OCI-LY7 (cell line): ENCODE results near the gene ABCC1. TPM values are rescaled to one million over a fixed set of nuclear protein-coding genes. Genes with fewer than 3 reads are reported as not detected.
"Not testable (repeated sequence)": the region's sequence is repeated elsewhere in the genome, so short reads cannot be mapped to it uniquely, and the experiment has no call there.

Experiments used
- BruUV-seq: library from RNA; stranded (reverse); fragments of 400-500 nt; replicated peaks from 2 replicates; lab custom pipeline; 2021; lab: Mats Ljungman, UMichigan
- CTCF ChIA-PET: fragments of 300-600 bp; sonication (Branson Sonifier 250); formaldehyde crosslinking; loops from one replicate; lab custom pipeline; 2022; ENCODE audit warnings: antibody characterized with exemption; ENCODE audit not compliant: unreplicated experiment; lab: Charles Lee
- POLR2A ChIA-PET: fragments of 300-600 bp; sonication (Branson Sonifier 250); formaldehyde crosslinking; loops from one replicate; lab custom pipeline; 2022; ENCODE audit warnings: antibody characterized with exemption; lab: Charles Lee
- DNase-seq: peaks from one replicate; pipeline ENCODE4 v3.0.0-alpha.2; 2015; ENCODE audit warnings: low spot score
- H2AFZ ChIP-seq: fragments of 200-600 bp; sonication (generic), shearing (Covaris generic); 2 replicates; pipeline ENCODE4 v1.6.1; 2014; ENCODE audit warnings: mild to moderate bottlenecking, antibody characterized with exemption, low read length, moderate library complexity
- H3K27ac ChIP-seq: fragments of 200-600 bp; sonication (generic); 2 replicates; pipeline ENCODE4 v1.5.1; 2014; ENCODE audit warnings: mixed run types, low read depth, mild to moderate bottlenecking, moderate library complexity, low read length, inconsistent platforms; ENCODE audit not compliant: poor library complexity, severe bottlenecking
- H3K36me3 ChIP-seq: fragments of 200-600 bp; sonication (generic); 2 replicates; pipeline ENCODE4 v1.6.1; 2014; ENCODE audit warnings: mild to moderate bottlenecking, antibody characterized with exemption, low read length, moderate library complexity, mixed read lengths; ENCODE audit not compliant: insufficient read depth
- H3K4me1 ChIP-seq: fragments of 200-600 bp; sonication (generic); 2 replicates; pipeline ENCODE4 v1.5.1; 2014; ENCODE audit warnings: mild to moderate bottlenecking, low read length; ENCODE audit not compliant: insufficient read depth, poor library complexity, severe bottlenecking
- H3K4me2 ChIP-seq: fragments of 200-600 bp; sonication (generic); 2 replicates; pipeline ENCODE4 v1.6.1; 2014; ENCODE audit warnings: mild to moderate bottlenecking, low read length
- H3K4me3 ChIP-seq: fragments of 200-600 bp; sonication (generic); 2 replicates; pipeline ENCODE4 v1.5.1; 2014; ENCODE audit warnings: mild to moderate bottlenecking, low read depth, low read length; ENCODE audit not compliant: poor library complexity, severe bottlenecking
- H3K79me2 ChIP-seq: fragments of 200-600 bp; sonication (generic); 2 replicates; pipeline ENCODE4 v1.6.1; 2016; ENCODE audit warnings: low read depth, mild to moderate bottlenecking, low read length, moderate library complexity, mixed read lengths; ENCODE audit not compliant: insufficient read depth
- H3K9me2 ChIP-seq: fragments of 200-600 bp; sonication (generic); 2 replicates; pipeline ENCODE4 v1.6.1; 2016; ENCODE audit warnings: mild to moderate bottlenecking, low read length, mixed read lengths; ENCODE audit not compliant: insufficient read depth
- H3K9me3 ChIP-seq: fragments of 200-600 bp; sonication (generic); 2 replicates; pipeline ENCODE4 v1.6.1; 2014; ENCODE audit warnings: mild to moderate bottlenecking, mixed run types, low read length, mixed read lengths
- H4K20me1 ChIP-seq: fragments of 200-600 bp; sonication (generic); 2 replicates; pipeline ENCODE4 v1.6.1; 2014; ENCODE audit warnings: mild to moderate bottlenecking, antibody characterized with exemption, low read length, moderate library complexity, mixed read lengths; ENCODE audit not compliant: insufficient read depth
- EZH2phosphoT487 ChIP-seq: fragments of 200-600 bp; sonication (generic); IDR thresholded peaks from 2 replicates; pipeline ENCODE4 v1.6.1; 2018; ENCODE audit warnings: low read depth, borderline replicate concordance, mild to moderate bottlenecking, mixed run types, antibody characterized with exemption, low read length, moderate library complexity, mixed read lengths
- intact Hi-C: fragments of 100-400 bp; cut with micrococcal nuclease; formaldehyde crosslinking; loops from one replicate; pipeline ENCODE4 v1.10.0; 2022; ENCODE audit not compliant: unreplicated experiment
- total RNA-seq, 2 experiments: library from RNA; depleted of rRNA in 1 of 2; stranded (reverse); fragments of >200 nt in 1 of 2; shearing (Covaris generic) in 1 of 2; gene quantifications; 2 replicates each; pipeline ENCODE4 v1.2.3, GENCODE V29; 2014 to 2022
- TF ChIP-seq, protein P1 (sequence below): fragments of 200-600 bp; sonication (generic); conservative IDR thresholded peaks from 2 replicates; pipeline ENCODE4 v1.5.1; 2014; ENCODE audit warnings: mild to moderate bottlenecking, antibody characterized with exemption, low read length, moderate library complexity, mixed read lengths

The ABCC1 gene
- total RNA-seq, 2 experiments from 2014 or later: 39.9 to 71.8 TPM

DNA sequence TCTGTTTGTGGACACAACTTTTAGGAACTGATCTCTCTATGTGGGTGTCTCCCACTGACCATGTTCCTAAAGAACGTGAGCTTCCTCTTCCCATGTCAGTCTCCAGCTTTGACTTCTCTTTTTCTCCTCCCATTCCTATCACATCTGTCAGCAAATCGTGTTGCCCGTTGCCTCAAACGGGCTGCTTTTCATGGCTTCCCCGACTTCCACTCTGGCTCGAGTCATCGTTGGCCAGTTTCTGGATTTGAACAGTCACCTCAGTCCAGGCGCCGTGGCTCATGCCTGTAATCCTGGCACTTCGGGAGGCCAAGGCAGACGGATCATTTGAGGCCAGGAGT is 5.4 kb downstream of the ABCC1 start:
- Histone ChIP-seq H3K9me2 (no peaks in the 10 kb centered on the region), H3K36me3 (peaks cover 33% of the 10 kb centered on the region), H3K4me1 (peaks cover 31% of the 10 kb centered on the region), H3K9me3 (no peaks in the 10 kb centered on the region), H3K4me2 (no peak overlapping the region), H4K20me1 (0 out of 2 replicates have a peak, but pooled peaks cover 5% of the 10 kb centered on the region), H3K27ac (no peak overlapping the region), H3K4me3 (no peak overlapping the region), H3K79me2 (peaks cover 100% of the 10 kb centered on the region), H2AFZ (no peak overlapping the region)
- ChIA-PET POLR2A (no interaction called here), CTCF (no interaction called here)
- no peak for DNase-seq
- TF ChIP-seq, protein P1, sequence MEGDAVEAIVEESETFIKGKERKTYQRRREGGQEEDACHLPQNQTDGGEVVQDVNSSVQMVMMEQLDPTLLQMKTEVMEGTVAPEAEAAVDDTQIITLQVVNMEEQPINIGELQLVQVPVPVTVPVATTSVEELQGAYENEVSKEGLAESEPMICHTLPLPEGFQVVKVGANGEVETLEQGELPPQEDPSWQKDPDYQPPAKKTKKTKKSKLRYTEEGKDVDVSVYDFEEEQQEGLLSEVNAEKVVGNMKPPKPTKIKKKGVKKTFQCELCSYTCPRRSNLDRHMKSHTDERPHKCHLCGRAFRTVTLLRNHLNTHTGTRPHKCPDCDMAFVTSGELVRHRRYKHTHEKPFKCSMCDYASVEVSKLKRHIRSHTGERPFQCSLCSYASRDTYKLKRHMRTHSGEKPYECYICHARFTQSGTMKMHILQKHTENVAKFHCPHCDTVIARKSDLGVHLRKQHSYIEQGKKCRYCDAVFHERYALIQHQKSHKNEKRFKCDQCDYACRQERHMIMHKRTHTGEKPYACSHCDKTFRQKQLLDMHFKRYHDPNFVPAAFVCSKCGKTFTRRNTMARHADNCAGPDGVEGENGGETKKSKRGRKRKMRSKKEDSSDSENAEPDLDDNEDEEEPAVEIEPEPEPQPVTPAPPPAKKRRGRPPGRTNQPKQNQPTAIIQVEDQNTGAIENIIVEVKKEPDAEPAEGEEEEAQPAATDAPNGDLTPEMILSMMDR: no peak
- no peak for TF ChIP-seq EZH2phosphoT487
- intact Hi-C loops: loop anchor here (5.0 kb wide), 1 partner anchor 38 kb away; no protein-coding TSS in a partner anchor
- no TSS peak for BruUV-seq

DNA sequence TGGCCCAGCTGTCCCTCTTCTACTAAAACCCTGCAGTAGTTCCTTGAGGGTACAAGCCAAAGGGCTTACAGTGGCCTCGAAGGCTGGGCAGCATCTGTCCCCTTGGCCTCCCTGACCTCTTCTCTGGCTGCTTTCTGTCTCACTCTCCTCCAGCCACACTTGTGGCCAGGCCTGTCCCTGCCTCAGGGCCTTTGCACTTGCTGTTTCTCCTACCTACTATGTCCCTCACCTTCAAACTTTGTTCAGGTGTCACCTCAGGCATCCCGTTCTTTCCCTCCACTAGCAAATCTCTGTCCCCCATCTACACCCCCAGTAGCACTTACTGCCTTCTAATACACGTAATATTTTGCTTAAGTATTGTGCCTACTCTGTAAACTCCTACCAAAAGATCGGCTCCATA is 6.0 kb downstream of the ABCC1 start:
- CTCF ChIA-PET: no interaction called here
- H3K4me3 ChIP-seq: no peak overlapping the region
- no peaks in the 10 kb centered on the region for H3K9me2 ChIP-seq
- peaks cover 100% of the 10 kb centered on the region for H3K79me2 ChIP-seq
- intact Hi-C loops: no loop called here
- no peak overlapping the region for H3K4me2 ChIP-seq
- H3K27ac ChIP-seq: no peak overlapping the region
- H2AFZ ChIP-seq: no peak overlapping the region
- DNase-seq: no peak
- POLR2A ChIA-PET: no interaction called here
- no peak for TF ChIP-seq EZH2phosphoT487
- TF ChIP-seq, protein P1: no peak
- H4K20me1 ChIP-seq: 0 out of 2 replicates have a peak, but pooled peaks cover 5% of the 10 kb centered on the region
- H3K4me1 ChIP-seq: peaks cover 33% of the 10 kb centered on the region
- no peaks in the 10 kb centered on the region for H3K9me3 ChIP-seq
- BruUV-seq: no TSS peak
- H3K36me3 ChIP-seq: peaks cover 39% of the 10 kb centered on the region

DNA sequence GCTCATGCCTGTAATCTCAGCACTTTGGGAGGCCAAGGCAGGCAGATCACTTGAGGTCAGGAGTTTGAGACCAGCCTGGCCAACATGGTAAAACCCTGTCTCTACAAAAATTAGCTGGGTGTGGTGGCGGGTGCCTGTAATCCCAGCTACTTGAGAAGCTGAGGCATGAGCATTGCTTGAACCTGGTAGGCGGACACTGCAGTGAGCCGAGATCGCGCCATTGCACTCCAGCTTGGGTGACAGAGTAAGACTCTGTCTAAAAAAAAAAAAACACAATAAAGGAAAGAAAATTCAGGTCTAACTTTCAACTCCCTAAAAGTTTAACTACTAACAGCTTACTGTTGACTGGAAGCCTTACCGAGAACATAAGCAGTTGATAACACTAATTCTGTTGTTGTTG is 6.7 kb downstream of the ABCC1 start:
- H3K79me2 ChIP-seq: peaks cover 100% of the 10 kb centered on the region
- H2AFZ ChIP-seq, H3K4me2 ChIP-seq, CTCF ChIA-PET, intact Hi-C loops, H4K20me1 ChIP-seq, BruUV-seq, DNase-seq, H3K27ac ChIP-seq, H3K9me3 ChIP-seq, H3K9me2 ChIP-seq, H3K4me3 ChIP-seq: not testable (repeated sequence)
- H3K36me3 ChIP-seq: peaks cover 46% of the 10 kb centered on the region
- H3K4me1 ChIP-seq: peaks cover 33% of the 10 kb centered on the region
- POLR2A ChIA-PET: interaction anchor here (0.5 to 1.2 kb wide), 2 partner anchors 68 to 100 kb away, joined by 3 read pairs; no protein-coding TSS in a partner anchor
